GM18517 (cell line): ENCODE data around the gene AGAP9.
"Not testable (repeated sequence)": the region's sequence is repeated elsewhere in the genome, so short reads cannot be mapped to it uniquely, and the experiment has no call there.

ENCODE experiments used
- ATAC-seq: cut with Tn5 transposase; IDR thresholded peaks from one replicate; pipeline ENCODE4 v1.9.1; 2021; ENCODE audit warnings: mild to moderate bottlenecking, moderate library complexity; ENCODE audit not compliant: unreplicated experiment

Gene AGAP9

DNA sequence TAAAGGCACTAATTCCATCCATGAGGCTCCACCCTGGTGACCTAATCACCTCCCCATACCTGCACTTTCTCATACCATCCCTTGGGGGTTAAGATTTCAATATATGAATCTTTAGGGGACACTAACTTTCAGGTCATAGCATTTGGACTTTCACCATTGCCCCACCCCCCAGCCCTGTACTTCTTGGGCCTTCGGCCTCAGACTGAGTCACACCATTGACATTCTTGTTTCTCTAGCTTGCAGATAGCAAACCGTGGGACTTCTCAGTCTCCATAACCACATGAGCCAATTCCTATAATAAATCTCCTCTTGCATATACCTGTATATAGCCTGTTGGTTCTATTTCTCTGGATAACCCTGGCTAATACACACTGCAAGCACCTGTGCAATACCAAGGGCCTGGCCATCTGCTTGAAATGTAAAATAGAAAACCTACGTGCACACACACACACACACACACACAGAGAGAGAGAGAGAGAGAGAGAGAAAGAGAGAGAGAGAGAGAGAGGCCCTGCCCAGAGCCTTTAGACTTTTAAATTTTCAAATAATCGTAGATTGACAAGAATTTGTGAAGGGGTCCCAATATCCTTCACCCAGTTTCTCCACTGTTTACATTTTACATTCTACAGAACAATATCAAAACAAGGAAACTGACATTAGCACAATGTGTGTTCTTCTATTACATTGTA is 64.8 kb downstream of the AGAP9 start:
- no peak for ATAC-seq

- no peak for ATAC-seq
Measured at GRCh38 chr10:47457826-47458225, 65.6 kb downstream of the AGAP9 start.

- ATAC-seq = no peak
Measured at GRCh38 chr10:47457528-47457820, 66.0 kb downstream of the AGAP9 start.

GRCh38 chr10:47456794-47457527 is 66.5 kb downstream of the AGAP9 start:
- no peak for ATAC-seq

DNA sequence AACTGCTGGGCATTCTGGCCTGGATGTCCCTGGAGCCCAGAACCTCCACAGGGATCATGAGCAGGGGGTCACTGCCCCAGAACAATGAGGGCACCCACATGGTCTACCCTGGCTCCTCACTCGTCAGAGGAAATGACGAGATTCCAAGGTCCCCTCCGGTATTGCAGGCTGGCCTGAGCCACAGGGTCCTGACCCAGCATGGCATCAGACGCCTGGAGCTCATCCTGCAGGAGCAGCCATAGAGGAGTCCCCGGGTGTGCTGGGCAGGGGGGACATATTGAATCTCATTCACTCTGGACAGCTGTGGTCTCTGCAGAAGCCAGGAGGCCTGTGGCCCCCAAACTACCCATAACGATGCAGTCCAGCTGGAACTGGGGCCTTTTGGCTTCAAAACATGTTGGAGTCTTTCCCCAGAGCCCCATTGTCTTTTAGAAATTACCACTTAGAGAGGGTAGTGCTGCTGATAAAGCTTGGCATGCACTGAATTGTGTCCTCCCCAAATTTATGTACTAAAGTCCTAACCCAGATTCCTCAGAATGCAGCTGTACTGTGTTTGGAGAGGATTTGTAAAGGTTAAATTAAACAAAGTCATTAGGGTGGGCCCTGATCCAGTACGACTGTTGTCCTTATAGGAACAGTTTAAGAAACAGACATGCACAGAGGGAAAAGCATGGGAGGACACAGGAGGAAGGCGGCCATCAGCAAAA is 67.2 kb downstream of the AGAP9 start:
- no peak for ATAC-seq

GRCh38 chr10:47455350-47456078 is 67.9 kb downstream of the AGAP9 start:
- not testable (repeated sequence) for ATAC-seq

DNA sequence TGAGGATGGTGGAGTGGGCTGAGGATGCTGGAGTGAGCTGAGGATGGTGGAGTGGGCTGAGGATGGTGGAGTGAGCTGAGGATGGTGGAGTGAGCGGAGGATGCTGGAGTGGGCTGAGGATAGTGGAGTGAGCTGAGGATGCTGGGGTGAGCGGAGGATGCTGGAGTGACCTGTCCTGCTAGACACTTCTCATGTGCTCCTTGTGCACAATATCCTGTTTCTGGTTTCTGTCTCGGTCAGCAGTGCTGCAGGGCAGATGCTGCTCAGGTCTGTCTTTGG is 68.7 kb downstream of the AGAP9 start:
- ATAC-seq = no peak

DNA sequence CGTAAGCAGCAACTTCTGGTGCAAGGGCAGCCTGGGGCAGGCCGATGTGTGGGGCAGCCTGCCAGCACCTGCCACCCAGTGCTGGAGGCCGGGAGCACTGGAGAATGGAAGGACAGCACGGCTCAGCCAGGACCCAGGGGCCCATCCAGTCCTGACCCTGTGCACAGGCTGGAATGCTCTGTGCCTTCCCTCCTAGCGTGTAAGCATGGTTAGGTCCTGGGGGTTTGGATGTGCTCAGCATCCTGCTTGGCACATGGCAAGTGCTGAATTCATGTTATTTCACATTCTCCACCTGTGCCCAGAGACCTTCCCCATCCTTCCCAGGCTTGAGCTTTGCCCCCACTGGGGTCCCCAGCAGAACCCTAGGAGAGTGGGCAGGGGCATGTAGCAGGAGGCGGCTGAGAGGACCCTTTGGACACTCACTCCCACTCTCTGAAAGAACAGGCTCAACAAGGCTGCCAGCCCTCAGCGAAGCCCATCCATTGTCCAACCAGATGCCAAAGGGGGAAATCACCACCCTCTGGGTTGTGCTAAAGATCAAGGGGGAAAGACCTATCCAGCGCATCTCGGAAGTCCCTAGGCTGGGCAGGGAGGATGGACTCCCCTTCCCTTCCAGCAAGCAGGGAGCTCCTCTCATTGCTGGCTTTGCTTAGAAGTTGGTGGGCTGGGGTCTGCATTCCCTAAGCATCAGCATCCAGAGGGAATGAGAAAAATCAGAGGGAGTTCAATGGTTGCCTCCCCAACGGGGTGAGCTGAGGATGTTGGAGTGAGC is 69.2 kb downstream of the AGAP9 start:
- ATAC-seq = no peak

GRCh38 chr10:47453141-47454007 is 70.1 kb downstream of the AGAP9 start:
- ATAC-seq = no peak

GRCh38 chr10:47452495-47453140 is 70.8 kb downstream of the AGAP9 start:
- no peak for ATAC-seq

DNA sequence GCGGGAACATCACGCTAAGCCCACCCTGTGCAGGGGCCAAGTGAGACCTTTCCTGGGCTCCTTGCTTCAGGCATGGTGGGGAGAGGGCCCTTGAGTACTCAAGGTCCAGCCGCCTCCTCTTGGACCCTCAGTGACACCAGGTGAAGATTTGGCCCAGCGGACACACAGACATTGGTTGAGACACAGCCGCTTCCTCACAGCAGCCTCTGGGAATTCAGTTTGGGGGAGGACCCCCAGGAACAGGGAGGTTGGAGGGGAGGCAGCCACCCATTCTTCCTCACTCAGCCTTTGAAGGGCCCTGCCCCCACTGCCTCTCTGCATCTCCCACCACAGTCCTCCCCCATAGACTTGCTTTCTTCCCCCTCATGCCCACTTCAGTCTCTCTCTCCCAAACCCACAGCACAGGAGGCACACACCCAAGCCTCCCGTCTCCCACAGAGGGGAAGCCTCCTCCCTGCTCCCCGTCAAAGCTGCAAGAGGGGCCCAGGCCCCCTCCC is 71.4 kb downstream of the AGAP9 start:
- ATAC-seq = no peak
